Neural progenitor cell (in vitro differentiated cells): ENCODE results near the gene ABHD11. TPM values are rescaled to one million over a fixed set of nuclear protein-coding genes. Genes with fewer than 3 reads are reported as not detected.
"Not testable (repeated sequence)": the region's sequence is repeated elsewhere in the genome, so short reads cannot be mapped to it uniquely, and the experiment has no call there.

Source experiments
- DNase-seq: peaks from one replicate; pipeline ENCODE4 v3.0.0-alpha.2; 2016; ENCODE audit warnings: low spot score
- H2AFZ ChIP-seq: fragments of 200-600 bp; sonication (generic); replicated peaks from 2 replicates; pipeline ENCODE4 v1.6.1; 2016; ENCODE audit warnings: antibody characterized with exemption
- H3F3A ChIP-seq: fragments of 200-600 bp; sonication (generic); 2 replicates; pipeline ENCODE4 v1.6.1; 2016; ENCODE audit warnings: antibody characterized with exemption, low read depth
- H3K27ac ChIP-seq: fragments of 200-600 bp; sonication (generic); 2 replicates; pipeline ENCODE4 v1.5.1; 2016; ENCODE audit warnings: mild to moderate bottlenecking
- H3K27me3 ChIP-seq: fragments of 200-600 bp; sonication (generic); 2 replicates; pipeline ENCODE4 v1.6.1; 2016; ENCODE audit warnings: mild to moderate bottlenecking, moderate library complexity
- H3K36me3 ChIP-seq: fragments of 200-600 bp; sonication (generic); 2 replicates; pipeline ENCODE4 v1.5.1; 2016
- H3K4me1 ChIP-seq: fragments of 200-600 bp; sonication (generic); 2 replicates; pipeline ENCODE4 v1.6.1; 2016; ENCODE audit warnings: mixed run types
- H3K4me2 ChIP-seq: fragments of 200-600 bp; sonication (generic); 2 replicates; pipeline ENCODE4 v1.6.1; 2016
- H3K4me3 ChIP-seq: fragments of 200-600 bp; sonication (generic); 2 replicates; pipeline ENCODE4 v1.5.1; 2016
- H3K79me2 ChIP-seq: fragments of 200-600 bp; sonication (generic); 2 replicates; pipeline ENCODE4 v1.6.1; 2016; ENCODE audit warnings: low read depth
- H3K9ac ChIP-seq: fragments of 200-600 bp; sonication (generic); 2 replicates; pipeline ENCODE4 v1.6.1; 2016
- H3K9me3 ChIP-seq: fragments of 200-600 bp; sonication (generic); 2 replicates; pipeline ENCODE4 v1.5.1; 2016; ENCODE audit warnings: low read depth
- H4K20me1 ChIP-seq: fragments of 200-600 bp; sonication (generic); 2 replicates; pipeline ENCODE4 v1.6.1; 2016; ENCODE audit warnings: low read depth
- H3K27ac Mint-ChIP-seq: 3 replicates; pipeline ENCODE4 v1.8.0; 2021; ENCODE audit warnings: mixed read lengths
- H3K27me3 Mint-ChIP-seq: 2 replicates; pipeline ENCODE4 v1.8.0; 2022; ENCODE audit warnings: low read depth, mild to moderate bottlenecking, inconsistent platforms, moderate library complexity, mixed read lengths; ENCODE audit not compliant: insufficient read depth
- H3K36me3 Mint-ChIP-seq: 3 replicates; pipeline ENCODE4 v1.8.0; 2021; ENCODE audit warnings: mixed read lengths
- H3K4me1 Mint-ChIP-seq: 3 replicates; pipeline ENCODE4 v1.8.0; 2021; ENCODE audit warnings: mixed read lengths
- H3K4me3 Mint-ChIP-seq: 3 replicates; pipeline ENCODE4 v1.8.0; 2021; ENCODE audit warnings: mild to moderate bottlenecking, moderate library complexity, mixed read lengths
- H3K9me3 Mint-ChIP-seq: 3 replicates; pipeline ENCODE4 v1.8.0; 2020; ENCODE audit warnings: mixed read lengths
- EZH2 ChIP-seq: fragments of 200-600 bp; sonication (generic); IDR thresholded peaks from 2 replicates; pipeline ENCODE4 v1.6.1; 2017; ENCODE audit warnings: antibody characterized with exemption, mild to moderate bottlenecking, moderate library complexity
- EZH2phosphoT487 ChIP-seq: fragments of 200-600 bp; sonication (generic); IDR thresholded peaks from 2 replicates; pipeline ENCODE4 v1.6.1; 2017; ENCODE audit warnings: antibody characterized with exemption
- total RNA-seq: library from RNA; depleted of rRNA; stranded (reverse); fragments of >200 nt; gene quantifications from 2 replicates; pipeline ENCODE4 v1.2.3, GENCODE V29; 2015; ENCODE audit warnings: low replicate concordance
- TF ChIP-seq, protein P1 (sequence below): fragments of 200-600 bp; sonication (generic); IDR thresholded peaks from 2 replicates; pipeline ENCODE4 v1.5.1; 2017; ENCODE audit warnings: antibody characterized with exemption, mild to moderate bottlenecking

Gene ABHD11
- total RNA-seq, 1 donor from 2014 or later: 9.3 TPM

DNA sequence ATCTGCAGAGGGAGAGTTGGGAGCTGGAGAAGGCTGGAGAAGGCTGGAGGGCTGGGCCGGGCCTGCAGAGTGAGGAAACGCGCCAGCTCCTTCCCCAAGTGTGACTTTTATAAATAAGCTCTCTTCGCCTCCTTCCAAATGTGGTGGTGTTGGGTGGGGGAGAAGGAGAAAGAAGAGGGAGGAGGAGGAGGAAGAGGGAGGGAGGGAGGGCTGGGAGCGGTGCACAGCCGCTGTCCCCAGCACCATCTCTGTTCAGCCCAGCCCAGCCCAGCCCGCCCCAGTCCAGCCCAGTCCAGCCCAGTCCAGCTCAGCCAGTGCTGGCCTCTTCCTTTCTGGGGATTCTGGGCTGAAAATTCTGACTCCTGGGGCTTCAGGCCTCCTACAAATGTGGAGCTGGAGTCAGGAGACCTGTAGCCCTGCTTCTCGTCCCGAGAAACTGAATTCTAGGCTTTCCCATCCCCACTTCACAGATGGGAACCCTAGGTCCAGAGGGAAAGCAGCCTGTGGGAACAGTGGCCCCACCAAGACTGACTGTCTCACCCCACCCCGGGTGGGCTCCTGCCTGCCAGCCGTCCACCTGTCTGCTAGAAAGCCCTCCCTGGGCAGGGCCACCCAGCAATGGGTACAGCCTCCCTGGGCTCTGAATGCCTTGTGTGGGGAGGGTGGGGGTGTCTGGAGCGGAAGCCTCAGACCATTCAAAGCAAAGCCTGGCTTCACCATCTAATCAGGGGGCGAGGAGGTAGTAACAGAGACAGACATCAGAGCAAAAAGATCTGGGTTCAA lies 21.4 kb downstream of the ABHD11 start:
- no peaks in the 10 kb centered on the region for H3K36me3 Mint-ChIP-seq

DNA sequence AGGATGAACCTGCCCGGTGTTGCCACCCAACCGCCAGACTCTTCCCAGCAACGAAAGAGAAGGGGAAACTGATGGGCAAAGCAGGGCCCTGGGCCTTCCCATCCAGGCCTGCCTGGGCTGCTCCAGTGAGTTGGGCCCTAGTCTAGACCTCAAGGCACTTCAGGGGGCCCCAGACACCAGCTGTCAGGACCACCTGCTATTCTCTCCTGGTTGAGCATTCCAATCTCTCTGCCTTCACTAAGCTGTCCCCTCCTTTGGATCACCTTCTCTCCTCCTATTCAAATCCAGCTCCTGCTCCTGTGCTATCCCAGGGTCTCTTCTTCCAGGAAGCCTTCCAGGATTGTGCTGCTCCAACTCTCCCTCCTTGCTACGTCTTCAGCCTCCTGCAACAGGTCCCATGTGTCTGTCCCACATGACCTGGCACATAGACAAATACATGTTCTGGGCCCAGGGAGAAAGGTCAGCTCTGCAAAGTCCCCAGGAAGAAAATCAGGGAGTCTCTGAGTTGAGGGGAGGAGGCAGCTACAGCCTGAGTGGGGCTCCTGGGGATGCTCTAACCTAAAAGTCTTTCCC lies 22.2 kb downstream of the ABHD11 start:
- Histone ChIP-seq H4K20me1 (peaks cover 42% of the 10 kb centered on the region), H3K9ac (no peak overlapping the region), H3K27ac (no peak overlapping the region), H3K4me2 (no peak overlapping the region), H3K4me3 (no peak overlapping the region), H3K9me3 (no peaks in the 10 kb centered on the region), H2AFZ (no peak overlapping the region), H3K36me3 (no peaks in the 10 kb centered on the region), H3F3A (no peaks in the 10 kb centered on the region), H3K4me1 (no peaks in the 10 kb centered on the region), H3K27me3 (peaks cover 32% of the 10 kb centered on the region), H3K79me2 (peaks cover 10% of the 10 kb centered on the region)
- TF ChIP-seq, protein P1, sequence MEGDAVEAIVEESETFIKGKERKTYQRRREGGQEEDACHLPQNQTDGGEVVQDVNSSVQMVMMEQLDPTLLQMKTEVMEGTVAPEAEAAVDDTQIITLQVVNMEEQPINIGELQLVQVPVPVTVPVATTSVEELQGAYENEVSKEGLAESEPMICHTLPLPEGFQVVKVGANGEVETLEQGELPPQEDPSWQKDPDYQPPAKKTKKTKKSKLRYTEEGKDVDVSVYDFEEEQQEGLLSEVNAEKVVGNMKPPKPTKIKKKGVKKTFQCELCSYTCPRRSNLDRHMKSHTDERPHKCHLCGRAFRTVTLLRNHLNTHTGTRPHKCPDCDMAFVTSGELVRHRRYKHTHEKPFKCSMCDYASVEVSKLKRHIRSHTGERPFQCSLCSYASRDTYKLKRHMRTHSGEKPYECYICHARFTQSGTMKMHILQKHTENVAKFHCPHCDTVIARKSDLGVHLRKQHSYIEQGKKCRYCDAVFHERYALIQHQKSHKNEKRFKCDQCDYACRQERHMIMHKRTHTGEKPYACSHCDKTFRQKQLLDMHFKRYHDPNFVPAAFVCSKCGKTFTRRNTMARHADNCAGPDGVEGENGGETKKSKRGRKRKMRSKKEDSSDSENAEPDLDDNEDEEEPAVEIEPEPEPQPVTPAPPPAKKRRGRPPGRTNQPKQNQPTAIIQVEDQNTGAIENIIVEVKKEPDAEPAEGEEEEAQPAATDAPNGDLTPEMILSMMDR: no peak
- TF ChIP-seq EZH2phosphoT487 (no peak), EZH2 (no peak)
- Mint-ChIP-seq H3K27ac (no peak overlapping the region), H3K27me3 (peaks cover 10% of the 10 kb centered on the region), H3K36me3 (no peaks in the 10 kb centered on the region), H3K4me3 (no peak overlapping the region), H3K9me3 (no peaks in the 10 kb centered on the region), H3K4me1 (peaks cover 14% of the 10 kb centered on the region)
- DNase-seq: no peak

More for the DNA sequence above, 21.4 kb downstream of the ABHD11 start:
- peaks cover 33% of the 10 kb centered on the region for H3K27me3 ChIP-seq
- H3K9ac ChIP-seq: no peak overlapping the region
- H3K9me3 ChIP-seq: no peaks in the 10 kb centered on the region
- no peaks in the 10 kb centered on the region for H3K9me3 Mint-ChIP-seq
- H3K4me1 Mint-ChIP-seq: peaks cover 14% of the 10 kb centered on the region
- peaks cover 14% of the 10 kb centered on the region for H3K27me3 Mint-ChIP-seq
- H3K27ac ChIP-seq: no peak overlapping the region
- H3K4me3 Mint-ChIP-seq: peak overlapping the region; percentile 80
- H3K4me2 ChIP-seq: no peak overlapping the region
- no peak for DNase-seq
- no peak overlapping the region for H3K4me3 ChIP-seq
- H2AFZ ChIP-seq: no peak overlapping the region
- H3K79me2 ChIP-seq: peaks cover 10% of the 10 kb centered on the region
- H4K20me1 ChIP-seq: peaks cover 36% of the 10 kb centered on the region
- no peak overlapping the region for H3K27ac Mint-ChIP-seq
- H3F3A ChIP-seq: no peaks in the 10 kb centered on the region
- TF ChIP-seq EZH2phosphoT487 (no peak), EZH2 (no peak)
- TF ChIP-seq, protein P1: no peak
- no peaks in the 10 kb centered on the region for H3K36me3 ChIP-seq
- H3K4me1 ChIP-seq: no peaks in the 10 kb centered on the region

DNA sequence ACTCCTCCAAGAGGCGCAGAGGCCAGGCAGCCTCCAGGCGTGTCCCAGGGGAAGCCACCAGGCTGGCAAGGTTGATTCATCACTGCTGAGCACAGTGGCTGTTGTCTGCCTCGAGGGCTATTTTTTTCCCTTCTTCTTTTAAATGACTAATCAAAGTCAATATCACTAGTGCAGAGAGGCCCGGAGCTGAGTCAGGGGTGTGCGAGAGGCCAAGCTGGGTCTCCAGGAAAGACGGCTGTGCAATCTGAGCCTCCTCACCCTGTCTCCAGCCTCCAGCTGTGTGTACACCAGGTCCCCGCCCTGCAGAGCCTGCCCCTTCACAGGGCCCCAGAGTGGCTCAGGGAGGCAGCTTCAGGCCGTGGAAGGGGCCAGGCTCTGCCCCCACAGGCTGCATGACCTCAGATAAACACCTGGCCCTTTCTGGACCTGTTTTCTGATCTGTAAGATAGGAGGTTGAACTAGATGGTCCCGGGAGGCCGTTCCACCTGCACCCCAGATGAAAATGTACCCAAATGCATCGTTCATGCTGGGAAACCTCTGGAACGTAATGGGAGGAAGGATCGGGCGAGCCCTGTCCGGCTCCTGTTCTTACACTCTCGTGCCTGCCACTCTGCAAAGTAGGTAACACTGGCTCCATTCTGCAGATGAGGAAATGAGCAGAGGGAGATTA lies 22.8 kb downstream of the ABHD11 start:
- no peak overlapping the region for H3K27ac ChIP-seq
- H3K36me3 Mint-ChIP-seq: no peaks in the 10 kb centered on the region
- H3K9me3 ChIP-seq: no peaks in the 10 kb centered on the region
- H4K20me1 ChIP-seq: peaks cover 43% of the 10 kb centered on the region
- no peak overlapping the region for H2AFZ ChIP-seq
- DNase-seq: no peak
- no peaks in the 10 kb centered on the region for H3K36me3 ChIP-seq
- peaks cover 5% of the 10 kb centered on the region for H3K27me3 Mint-ChIP-seq
- H3K4me1 ChIP-seq: no peaks in the 10 kb centered on the region
- TF ChIP-seq, protein P1: no peak
- no peak for TF ChIP-seq EZH2
- TF ChIP-seq EZH2phosphoT487: no peak
- peaks cover 10% of the 10 kb centered on the region for H3K79me2 ChIP-seq
- H3K9me3 Mint-ChIP-seq: no peaks in the 10 kb centered on the region
- no peak overlapping the region for H3K4me3 ChIP-seq
- H3K4me3 Mint-ChIP-seq: no peak overlapping the region
- H3F3A ChIP-seq: no peaks in the 10 kb centered on the region
- H3K4me2 ChIP-seq: no peak overlapping the region
- no peak overlapping the region for H3K9ac ChIP-seq
- H3K4me1 Mint-ChIP-seq: peaks cover 14% of the 10 kb centered on the region
- peaks cover 27% of the 10 kb centered on the region for H3K27me3 ChIP-seq
- no peak overlapping the region for H3K27ac Mint-ChIP-seq

DNA sequence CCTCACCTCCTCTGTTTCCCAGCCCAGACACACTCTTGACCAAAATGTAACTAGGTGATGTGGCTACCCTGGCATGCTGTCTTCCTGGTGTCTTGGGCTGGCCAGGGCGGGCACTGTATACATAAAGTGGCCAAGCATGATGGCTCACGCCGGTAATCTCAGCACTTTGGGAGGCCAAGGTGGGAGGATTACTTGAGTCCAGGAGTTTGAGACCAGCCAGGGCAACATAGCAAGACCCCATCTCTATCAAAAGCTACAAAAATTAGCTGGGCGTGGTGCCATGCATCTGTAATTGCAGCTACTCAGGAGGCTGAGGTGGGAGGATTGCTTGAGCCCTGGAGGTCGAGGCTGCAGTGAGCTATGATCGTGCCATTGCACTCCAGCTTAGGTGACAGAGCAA lies 25.3 kb downstream of the ABHD11 start:
- not testable (repeated sequence) for H3K4me3 Mint-ChIP-seq, H3K9ac ChIP-seq, H3K79me2 ChIP-seq, H3K9me3 Mint-ChIP-seq, H3K9me3 ChIP-seq, H3K4me1 ChIP-seq, H3K27me3 ChIP-seq, H3K36me3 Mint-ChIP-seq, H3K27ac Mint-ChIP-seq, H3K4me3 ChIP-seq, H3K36me3 ChIP-seq, H3K27me3 Mint-ChIP-seq, H3F3A ChIP-seq, H2AFZ ChIP-seq, H3K4me2 ChIP-seq, DNase-seq, H3K27ac ChIP-seq
- peaks cover 10% of the 10 kb centered on the region for H3K4me1 Mint-ChIP-seq
- peaks cover 40% of the 10 kb centered on the region for H4K20me1 ChIP-seq
